GM18858 (cell line): ENCODE measurements around the gene KCNJ6.
"Not testable (repeated sequence)": the region's sequence is repeated elsewhere in the genome, so short reads cannot be mapped to it uniquely, and the experiment has no call there.

Experiments used
- ATAC-seq: cut with Tn5 transposase; IDR thresholded peaks from one replicate; pipeline ENCODE4 v1.9.1; 2021; ENCODE audit not compliant: unreplicated experiment

KCNJ6 gene

GRCh38 chr21:37684115-37684493, 232.2 kb downstream of the KCNJ6 start:
- ATAC-seq, result no peak

- no peak for ATAC-seq
These were observed 232.7 kb downstream of the KCNJ6 start for GRCh38 chr21:37683396-37684114.

GRCh38 chr21:37682966-37683365, 233.3 kb downstream of the KCNJ6 start:
- no peak for ATAC-seq

GRCh38 chr21:37677006-37677405, 239.3 kb downstream of the KCNJ6 start:
- ATAC-seq, result no peak

GRCh38 chr21:37675202-37675801, 241.0 kb downstream of the KCNJ6 start:
- no peak for ATAC-seq

DNA sequence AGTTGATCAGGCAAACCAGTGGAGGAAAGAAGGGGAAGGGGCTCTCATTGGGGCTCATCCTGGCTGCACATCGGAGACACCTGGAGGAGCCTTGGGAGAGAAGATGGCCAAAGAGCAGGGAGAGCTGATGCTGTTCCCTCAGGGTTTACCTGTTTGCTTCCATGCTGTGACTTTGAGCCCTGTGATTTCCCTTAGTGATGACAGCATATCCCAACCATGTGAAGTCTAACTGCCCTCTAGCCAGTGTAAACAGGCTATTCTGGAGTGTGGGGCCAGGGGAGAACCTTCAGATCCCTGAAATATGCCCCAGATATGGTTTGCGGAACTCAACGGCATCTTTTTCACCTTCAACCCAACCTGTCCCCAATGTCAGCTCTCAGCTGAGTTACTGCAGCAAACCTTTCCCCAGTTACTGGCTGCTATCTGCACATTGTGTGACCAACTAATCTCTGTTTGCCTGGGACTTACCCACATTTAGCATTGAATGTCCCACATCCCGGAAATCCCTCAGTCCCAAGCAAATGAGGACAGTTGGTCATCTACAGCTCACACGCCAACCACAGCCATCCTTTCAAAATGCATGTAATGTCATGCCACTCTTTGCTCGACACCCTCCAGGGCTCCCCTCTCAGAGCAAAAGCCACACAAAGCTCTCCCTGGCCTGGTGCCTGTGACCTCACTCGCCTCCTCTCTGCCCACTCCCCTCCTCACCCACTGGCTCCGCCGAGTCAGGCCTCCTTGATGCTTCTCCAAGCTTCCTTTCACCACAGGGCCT, 242.3 kb downstream of the KCNJ6 start:
- no peak for ATAC-seq

- no peak for ATAC-seq
These were observed 244.9 kb downstream of the KCNJ6 start for GRCh38 chr21:37671381-37671780.

- no peak for ATAC-seq
These were observed 245.4 kb downstream of the KCNJ6 start for GRCh38 chr21:37670883-37671282.

DNA sequence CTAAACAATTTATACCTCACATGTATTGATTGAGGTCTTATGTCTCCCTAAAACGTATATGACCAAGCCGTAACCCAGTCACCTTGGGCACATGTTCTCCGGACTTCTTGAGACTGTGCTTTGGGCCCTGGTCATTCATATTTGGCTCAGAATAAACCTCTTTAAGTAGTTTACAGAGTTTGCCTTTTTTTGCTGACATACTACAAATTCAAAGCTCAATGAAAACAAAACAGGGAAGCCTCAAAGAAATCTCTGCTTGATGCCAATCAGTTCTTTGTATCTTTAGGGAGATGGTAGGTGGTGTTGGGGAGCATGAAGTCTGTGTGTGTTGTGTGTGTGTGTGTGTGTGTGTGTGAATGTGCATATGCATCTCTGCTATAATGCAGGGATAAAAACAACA, 247.0 kb downstream of the KCNJ6 start:
- no peak for ATAC-seq

- ATAC-seq, result no peak
These were observed 247.6 kb downstream of the KCNJ6 start for GRCh38 chr21:37668462-37669239.

DNA sequence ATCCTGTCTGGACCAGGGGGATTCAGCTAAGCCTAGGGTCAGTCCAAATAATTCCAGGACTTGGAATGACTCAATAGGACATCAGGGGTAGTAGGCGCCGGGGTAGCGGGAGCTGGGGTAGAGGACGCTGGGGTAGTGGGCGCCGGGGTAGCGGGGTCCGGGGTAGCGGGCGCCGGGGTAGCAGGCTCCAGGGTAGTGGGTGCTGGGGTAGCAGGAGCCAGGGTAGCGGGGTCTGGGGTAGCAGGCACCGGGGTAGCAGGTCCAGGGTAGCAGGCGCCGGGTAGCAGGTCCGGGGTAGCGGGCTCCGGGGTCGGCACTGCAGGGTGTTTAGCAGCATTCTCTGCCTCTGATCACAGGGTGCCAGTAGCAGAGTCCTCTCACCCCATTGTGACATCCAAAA, 248.9 kb downstream of the KCNJ6 start:
- ATAC-seq, result no peak

DNA sequence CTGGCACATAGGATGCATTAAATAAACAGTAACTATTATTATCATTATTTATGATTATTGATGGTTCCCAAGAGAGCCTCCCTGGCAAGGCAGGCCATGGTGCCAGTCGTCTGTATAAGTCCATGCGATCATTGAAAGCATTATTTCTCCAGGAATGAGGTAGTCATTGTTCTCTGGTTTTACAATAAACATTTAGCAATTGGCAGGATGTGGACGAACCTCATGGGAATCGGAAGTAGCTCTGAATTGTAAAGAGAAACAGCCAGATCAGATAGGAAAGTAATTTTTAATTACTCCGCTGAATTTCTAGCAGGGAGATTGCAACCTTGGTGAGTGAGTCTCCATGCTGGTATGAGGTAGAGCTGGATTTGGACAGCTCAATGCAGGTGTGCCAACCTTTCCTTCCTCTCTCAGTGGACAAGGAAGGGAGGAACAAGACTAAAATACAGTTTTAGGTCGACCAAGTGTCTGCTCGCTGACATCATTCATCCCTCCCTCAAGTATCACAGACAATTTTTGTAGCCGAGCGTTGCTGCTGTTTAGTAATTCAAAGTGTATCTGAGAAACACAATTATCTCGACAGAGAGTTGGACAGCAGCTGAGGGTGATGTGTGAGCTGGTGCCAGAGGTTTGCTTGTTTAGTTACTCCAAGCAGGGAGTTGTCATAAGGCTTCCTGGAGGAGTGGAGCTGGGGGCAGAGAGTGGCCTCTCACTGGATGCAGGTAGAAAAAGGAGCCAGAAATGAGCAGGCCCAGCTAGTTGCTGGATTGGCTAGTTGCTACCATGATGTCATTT, 250.8 kb downstream of the KCNJ6 start:
- no peak for ATAC-seq

GRCh38 chr21:37662227-37662626, 254.0 kb downstream of the KCNJ6 start:
- ATAC-seq, result not testable (repeated sequence)

DNA sequence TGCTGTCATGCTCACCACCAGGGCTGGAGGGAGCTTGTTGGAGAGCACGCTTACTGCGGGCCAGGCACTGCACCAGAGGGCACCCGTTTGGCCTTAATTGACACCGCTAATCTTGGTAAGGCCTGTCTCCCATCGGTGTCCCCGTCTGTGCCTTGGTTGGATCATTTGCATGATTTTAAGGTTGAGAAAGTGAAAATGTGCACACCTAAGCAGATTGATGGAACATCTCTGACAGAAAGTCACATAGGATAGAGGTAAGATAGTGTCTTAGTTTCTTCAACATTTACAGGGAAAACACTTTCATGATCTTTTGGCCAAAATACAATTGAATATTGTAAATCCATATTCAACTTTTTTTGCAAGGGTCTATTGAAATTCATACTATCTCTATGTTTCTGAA, 255.5 kb downstream of the KCNJ6 start:
- ATAC-seq, result no peak

DNA sequence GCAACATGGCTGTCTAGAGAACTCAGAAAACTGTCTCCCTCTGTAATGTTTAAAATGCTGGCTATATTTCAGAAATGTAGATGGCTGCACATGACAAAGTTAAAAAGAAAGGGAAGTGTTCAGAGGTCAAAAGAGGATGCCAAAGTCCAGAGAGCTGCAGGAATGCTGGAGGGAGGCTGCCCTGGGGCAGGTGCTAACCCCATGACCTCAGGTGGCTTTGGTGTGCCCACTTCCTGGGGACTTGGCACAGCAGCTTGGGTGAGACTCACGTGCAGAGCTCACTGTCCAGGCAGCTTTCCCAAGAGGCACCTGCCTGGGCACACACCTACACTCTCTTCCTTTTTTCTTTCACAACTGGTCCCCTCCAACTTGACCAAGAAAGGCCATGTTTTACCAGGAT, 256.4 kb downstream of the KCNJ6 start:
- ATAC-seq, result no peak

DNA sequence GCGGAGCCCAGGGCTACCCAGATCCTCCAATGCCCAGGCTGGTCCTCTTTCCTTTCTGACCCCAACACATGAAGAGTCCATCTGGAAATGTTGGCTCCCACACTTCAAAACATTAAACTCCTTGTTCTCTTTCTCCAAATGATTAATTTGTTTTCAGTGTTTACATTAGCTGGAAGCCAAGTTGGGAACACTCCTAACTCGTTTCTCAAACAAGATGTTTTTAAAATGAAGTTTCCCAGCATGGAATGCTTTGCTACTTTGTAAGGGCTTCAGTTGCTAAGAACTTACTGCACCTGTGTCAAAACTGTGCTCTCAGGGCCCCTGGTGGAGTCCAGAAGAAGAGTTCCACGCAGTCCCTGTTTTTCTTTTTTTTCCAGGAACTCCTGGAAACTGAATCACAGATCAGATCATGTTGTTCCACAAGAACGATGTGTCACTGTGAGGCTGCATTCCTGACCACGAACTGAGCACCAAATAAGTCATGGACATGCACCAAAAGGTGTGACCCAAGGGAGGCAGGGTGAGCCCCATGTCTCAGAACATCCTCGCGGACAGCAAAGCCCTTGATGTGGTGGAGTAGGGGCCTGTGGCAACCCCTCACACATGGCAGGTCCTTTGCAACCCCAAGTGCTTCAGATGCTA, 257.3 kb downstream of the KCNJ6 start:
- no peak for ATAC-seq

GRCh38 chr21:37658121-37658816, 258.0 kb downstream of the KCNJ6 start:
- no peak for ATAC-seq

- ATAC-seq, result no peak
These were observed 259.4 kb downstream of the KCNJ6 start for GRCh38 chr21:37656899-37657298.

- no peak for ATAC-seq
These were observed 260.5 kb downstream of the KCNJ6 start for GRCh38 chr21:37655611-37656300.
